ENCODE measurements around the gene SLC26A6. TPM values are rescaled to one million over a fixed set of nuclear protein-coding genes. Genes with fewer than 3 reads are reported as not detected.

Gene SLC26A6
- total and polyA plus RNA-seq, 2 of the 13 experiments (the other 11 are each of a cell fraction or from before 2014, with no cell fraction given) = 40.7 to 184 TPM

GRCh38 chr3:48609088-48610005 lies 25.9 kb downstream of the SLC26A6 start, which contains the start of gene UQCRC1 (continued):
- no peak for TF ChIP-seq NFIC (IDR thresholded peaks at IDR 0.05; ENCODE audit: low read length)
- TF ChIP-seq ISX (CRISPR knock-in tag; conservative IDR thresholded peaks at IDR 0.05) = no peak
- TF ChIP-seq ZNF30 (CRISPR knock-in tag; IDR thresholded peaks at IDR 0.05) = no peak
- TF ChIP-seq JARID2 (CRISPR knock-in tag; IDR thresholded peaks at IDR 0.05; ENCODE audit: insufficient replicate concordance) = peak; percentile 45
- TF ChIP-seq ZNF709 (CRISPR knock-in tag; IDR thresholded peaks at IDR 0.05) = peak; percentile 24; the same call in 1 of the 2 replicates
- TF ChIP-seq HNF4G (IDR thresholded peaks at IDR 0.05; ENCODE audit: borderline replicate concordance, low read depth, low read length) = no peak; the same call in 1 of the 2 replicates
- TF ChIP-seq HNF4G (CRISPR knock-in tag; IDR thresholded peaks at IDR 0.05; ENCODE audit: borderline replicate concordance, low read depth) = peak; percentile 78; the same call in 1 of the 2 replicates
- TF ChIP-seq PAX8 (CRISPR knock-in tag; IDR thresholded peaks at IDR 0.05; ENCODE audit: borderline replicate concordance) = 0 out of 2 replicates have a peak, but pooled peaks have one; percentile 23
- TF ChIP-seq ZBTB7B (CRISPR knock-in tag; IDR thresholded peaks at IDR 0.05) = no peak; the same call in none of the 2 replicates
- TF ChIP-seq MLX (CRISPR knock-in tag; IDR thresholded peaks at IDR 0.05) = peak; percentile 51; the same call in 1 of the 2 replicates
- peak; percentile 14; the same call in 1 of the 2 replicates for TF ChIP-seq ZNF816 (CRISPR knock-in tag; IDR thresholded peaks at IDR 0.05; ENCODE audit: borderline replicate concordance)
- TF ChIP-seq NBN (conservative IDR thresholded peaks at IDR 0.05) = no peak
- TF ChIP-seq ZNF501 (CRISPR knock-in tag; IDR thresholded peaks at IDR 0.05) = peak; percentile 88; the same call in 1 of the 2 replicates
- no peak for TF ChIP-seq MTA3 (CRISPR knock-in tag; IDR thresholded peaks at IDR 0.05)
- no peak for TF ChIP-seq ELK4 (CRISPR knock-in tag; IDR thresholded peaks at IDR 0.05; ENCODE audit: borderline replicate concordance)
- no peak for TF ChIP-seq ZNF207 (IDR thresholded peaks at IDR 0.05; ENCODE audit: borderline replicate concordance)
- TF ChIP-seq ZSCAN12 (CRISPR knock-in tag; IDR thresholded peaks at IDR 0.05) = no peak
- no peak for TF ChIP-seq IRX3 (CRISPR knock-in tag; IDR thresholded peaks at IDR 0.05; ENCODE audit: borderline replicate concordance, low read depth)
- no peak for TF ChIP-seq SP2 (CRISPR knock-in tag; IDR thresholded peaks at IDR 0.05)
- TF ChIP-seq ZNF556 (CRISPR knock-in tag; IDR thresholded peaks at IDR 0.05; ENCODE audit: borderline replicate concordance) = peak; percentile 71; the same call in 1 of the 2 replicates
- TF ChIP-seq ZBTB42 (CRISPR knock-in tag; IDR thresholded peaks at IDR 0.05) = no peak
- TF ChIP-seq NR2F1 (CRISPR knock-in tag; IDR thresholded peaks at IDR 0.05) = peak; percentile 25 to 71; a peak in 3 of 4 replicates
- no peak for TF ChIP-seq SMARCC2 (IDR thresholded peaks at IDR 0.05)
- no peak for TF ChIP-seq RNF219 (CRISPR knock-in tag; IDR thresholded peaks at IDR 0.05)
- TF ChIP-seq RELA (CRISPR knock-in tag; IDR thresholded peaks at IDR 0.05) = no peak
- peak; percentile 65; the same call in 1 of the 2 replicates for TF ChIP-seq RCOR2 (CRISPR knock-in tag; IDR thresholded peaks at IDR 0.05)

Measured in HepG2 (cell line).